GM23338 (cell line): Measurements from ENCODE around the gene MGAT5. TPM values are rescaled to one million over a fixed set of nuclear protein-coding genes. Genes with fewer than 3 reads are reported as not detected.

Experiments used
- ATAC-seq: fragments of 200-7000 bp; cut with Tn5 transposase; 3 replicates; pipeline ENCODE4 v1.9.1; 2020
- DNase-seq: peaks from one replicate; pipeline ENCODE4 v3.0.0-alpha.2; 2015; ENCODE audit warnings: low spot score
- H2AFZ ChIP-seq: fragments of 200-600 bp; sonication (generic); 2 replicates; pipeline ENCODE4 v1.8.0; 2016; ENCODE audit warnings: antibody characterized with exemption, mild to moderate bottlenecking, moderate library complexity
- H3F3A ChIP-seq: fragments of 200-600 bp; sonication (generic); replicated peaks from 2 replicates; pipeline ENCODE4 v1.8.0; 2017; ENCODE audit warnings: antibody characterized with exemption, mixed run types, low read depth
- H3K27ac ChIP-seq: fragments of 200-600 bp; sonication (generic); 2 replicates; pipeline ENCODE4 v1.6.1; 2016; ENCODE audit warnings: low read depth
- H3K27me3 ChIP-seq: fragments of 200-600 bp; sonication (generic); 2 replicates; pipeline ENCODE4 v1.8.0; 2016; ENCODE audit warnings: mild to moderate bottlenecking, mixed run types, moderate library complexity; ENCODE audit not compliant: insufficient read depth
- H3K36me3 ChIP-seq: fragments of 200-600 bp; sonication (generic); 2 replicates; pipeline ENCODE4 v1.8.0; 2016; ENCODE audit warnings: mild to moderate bottlenecking; ENCODE audit not compliant: insufficient read depth
- H3K4me1 ChIP-seq: fragments of 200-600 bp; sonication (generic); 2 replicates; pipeline ENCODE4 v1.8.0; 2016; ENCODE audit warnings: mild to moderate bottlenecking, moderate library complexity; ENCODE audit not compliant: insufficient read depth
- H3K4me2 ChIP-seq: fragments of 200-600 bp; sonication (generic); 2 replicates; pipeline ENCODE4 v1.7.1; 2017; ENCODE audit warnings: mixed run types
- H3K4me3 ChIP-seq: fragments of 200-600 bp; sonication (generic); 2 replicates; pipeline ENCODE4 v1.6.1; 2016; ENCODE audit warnings: mixed run types
- H3K79me2 ChIP-seq: fragments of 200-600 bp; sonication (generic); replicated peaks from 2 replicates; pipeline ENCODE4 v1.8.0; 2017; ENCODE audit warnings: mild to moderate bottlenecking; ENCODE audit not compliant: insufficient read depth
- H3K9me2 ChIP-seq: fragments of 200-600 bp; sonication (generic); 2 replicates; pipeline ENCODE4 v1.8.0; 2017; ENCODE audit not compliant: insufficient read depth
- H4K20me1 ChIP-seq: fragments of 200-600 bp; sonication (generic); replicated peaks from 2 replicates; pipeline ENCODE4 v1.8.0; 2017; ENCODE audit warnings: mild to moderate bottlenecking; ENCODE audit not compliant: insufficient read depth
- H3K27ac Mint-ChIP-seq: 2 replicates; pipeline ENCODE4 v1.8.0; 2020; ENCODE audit warnings: inconsistent platforms, mild to moderate bottlenecking, moderate library complexity, mixed read lengths
- H3K27me3 Mint-ChIP-seq: 3 replicates; pipeline ENCODE4 v1.8.0; 2022; ENCODE audit warnings: low read depth, mild to moderate bottlenecking, moderate library complexity, mixed read lengths, inconsistent platforms; ENCODE audit not compliant: insufficient read depth, poor library complexity
- H3K36me3 Mint-ChIP-seq: 3 replicates; pipeline ENCODE4 v1.8.0; 2021; ENCODE audit warnings: low read depth, mild to moderate bottlenecking, inconsistent platforms, moderate library complexity, mixed read lengths
- H3K4me1 Mint-ChIP-seq: 3 replicates; pipeline ENCODE4 v1.8.0; 2020; ENCODE audit warnings: mild to moderate bottlenecking, inconsistent platforms, mixed read lengths
- H3K4me3 Mint-ChIP-seq: 3 replicates; pipeline ENCODE4 v1.8.0; 2021; ENCODE audit warnings: moderate library complexity, mild to moderate bottlenecking, inconsistent platforms, mixed read lengths
- H3K9me3 Mint-ChIP-seq: 3 replicates; pipeline ENCODE4 v1.8.0; 2020; ENCODE audit warnings: moderate library complexity, mild to moderate bottlenecking, inconsistent platforms, mixed read lengths
- CREB1 ChIP-seq: fragments of 250-450 bp; sonication (Bioruptor Pico); IDR thresholded peaks from 2 replicates; pipeline ENCODE4 v1.5.0; 2020; ENCODE audit warnings: low read depth, mild to moderate bottlenecking, moderate library complexity
- CTCF ChIP-seq, 2 experiments: fragments of 200-600 bp in 1 of 2; sonication (generic) in 1 of 2; conservative IDR thresholded peaks; 2 replicates each; pipeline versions ENCODE4 v1.5.1 to v1.6.1; 2016 to 2017; ENCODE audit warnings: antibody characterized with exemption in 2 of 2, low read depth in 2 of 2, mild to moderate bottlenecking in 2 of 2, moderate library complexity in 1 of 2
- EZH2 ChIP-seq: fragments of 200-600 bp; sonication (generic); IDR thresholded peaks from one replicate; pipeline ENCODE4 v1.8.0; 2017; ENCODE audit warnings: antibody characterized with exemption, mild to moderate bottlenecking, low read depth; ENCODE audit not compliant: unreplicated experiment
- EZH2phosphoT487 ChIP-seq: fragments of 200-600 bp; sonication (generic); IDR thresholded peaks from one replicate; pipeline ENCODE4 v1.8.1; 2018; ENCODE audit warnings: antibody characterized with exemption; ENCODE audit not compliant: unreplicated experiment
- NANOG ChIP-seq: IDR thresholded peaks from 2 replicates; pipeline ENCODE4 v1.6.1; 2016; ENCODE audit warnings: antibody characterized with exemption, borderline replicate concordance
- POLR2AphosphoS5 ChIP-seq: IDR thresholded peaks from 2 replicates; pipeline ENCODE4 v1.6.1; 2016; ENCODE audit warnings: antibody characterized with exemption, low read depth
- STAT1 ChIP-seq: IDR thresholded peaks from one replicate; pipeline ENCODE4 v1.6.1; 2016; ENCODE audit warnings: antibody characterized with exemption; ENCODE audit not compliant: unreplicated experiment
- ZNF114 ChIP-seq: fragments of 250-450 bp; sonication (Bioruptor Pico); IDR thresholded peaks from 2 replicates; pipeline ENCODE4 v1.5.0; 2020; ENCODE audit warnings: mild to moderate bottlenecking, moderate library complexity
- polyA plus RNA-seq: library from polyadenylated mRNA; unstranded; fragments of >200 nt; fragmentation: Nextera tagmentation; extraction: Ambion mirVana; gene quantifications from 2 replicates; pipeline ENCODE4 v1.2.1, GENCODE V29; 2016
- total RNA-seq: library from RNA; depleted of rRNA; stranded (reverse); fragments of >200 nt; shearing (Covaris generic); gene quantifications from 2 replicates; pipeline ENCODE4 v1.2.3, GENCODE V29; 2014
- TF ChIP-seq, protein P1 (sequence below): IDR thresholded peaks from one replicate; pipeline ENCODE4 v1.6.1; 2018; ENCODE audit warnings: antibody characterized with exemption; ENCODE audit not compliant: unreplicated experiment

Gene MGAT5
- total and polyA plus RNA-seq, 2 experiments from 2014 or later: 4.6 to 27.6 TPM

DNA sequence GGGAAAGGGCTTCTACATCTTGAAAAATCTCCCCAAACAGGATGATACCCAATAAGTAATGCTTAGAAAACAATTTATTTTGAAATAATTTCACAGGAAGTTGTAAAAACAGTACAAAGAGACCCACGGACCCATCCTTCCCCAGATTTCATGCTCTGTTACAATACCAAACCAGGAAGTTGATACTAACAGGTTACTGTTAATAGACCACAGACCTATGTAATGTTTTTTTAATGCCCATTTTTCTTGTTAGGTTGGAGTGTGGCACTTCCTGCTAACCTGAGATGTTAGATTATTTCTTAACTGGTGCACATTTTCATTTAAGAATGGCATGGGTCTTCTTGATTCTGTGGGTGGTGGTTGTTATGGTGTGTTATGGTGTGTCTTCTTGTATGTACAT, 21.4 kb upstream of the MGAT5 start:
- TF ChIP-seq EZH2 (no peak), ZNF114 (CRISPR knock-in tag) (no peak), CREB1 (CRISPR knock-in tag) (no peak)
- TF ChIP-seq, protein P1, sequence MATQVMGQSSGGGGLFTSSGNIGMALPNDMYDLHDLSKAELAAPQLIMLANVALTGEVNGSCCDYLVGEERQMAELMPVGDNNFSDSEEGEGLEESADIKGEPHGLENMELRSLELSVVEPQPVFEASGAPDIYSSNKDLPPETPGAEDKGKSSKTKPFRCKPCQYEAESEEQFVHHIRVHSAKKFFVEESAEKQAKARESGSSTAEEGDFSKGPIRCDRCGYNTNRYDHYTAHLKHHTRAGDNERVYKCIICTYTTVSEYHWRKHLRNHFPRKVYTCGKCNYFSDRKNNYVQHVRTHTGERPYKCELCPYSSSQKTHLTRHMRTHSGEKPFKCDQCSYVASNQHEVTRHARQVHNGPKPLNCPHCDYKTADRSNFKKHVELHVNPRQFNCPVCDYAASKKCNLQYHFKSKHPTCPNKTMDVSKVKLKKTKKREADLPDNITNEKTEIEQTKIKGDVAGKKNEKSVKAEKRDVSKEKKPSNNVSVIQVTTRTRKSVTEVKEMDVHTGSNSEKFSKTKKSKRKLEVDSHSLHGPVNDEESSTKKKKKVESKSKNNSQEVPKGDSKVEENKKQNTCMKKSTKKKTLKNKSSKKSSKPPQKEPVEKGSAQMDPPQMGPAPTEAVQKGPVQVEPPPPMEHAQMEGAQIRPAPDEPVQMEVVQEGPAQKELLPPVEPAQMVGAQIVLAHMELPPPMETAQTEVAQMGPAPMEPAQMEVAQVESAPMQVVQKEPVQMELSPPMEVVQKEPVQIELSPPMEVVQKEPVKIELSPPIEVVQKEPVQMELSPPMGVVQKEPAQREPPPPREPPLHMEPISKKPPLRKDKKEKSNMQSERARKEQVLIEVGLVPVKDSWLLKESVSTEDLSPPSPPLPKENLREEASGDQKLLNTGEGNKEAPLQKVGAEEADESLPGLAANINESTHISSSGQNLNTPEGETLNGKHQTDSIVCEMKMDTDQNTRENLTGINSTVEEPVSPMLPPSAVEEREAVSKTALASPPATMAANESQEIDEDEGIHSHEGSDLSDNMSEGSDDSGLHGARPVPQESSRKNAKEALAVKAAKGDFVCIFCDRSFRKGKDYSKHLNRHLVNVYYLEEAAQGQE: no peak
- Histone ChIP-seq H3F3A (no peaks in the 10 kb centered on the region), H3K4me1 (no peaks in the 10 kb centered on the region), H3K27ac (no peak overlapping the region), H3K36me3 (peaks cover 11% of the 10 kb centered on the region; the same call in 1 of the 2 replicates), H3K27me3 (no peaks in the 10 kb centered on the region), H3K9me2 (0 out of 2 replicates have a peak, but pooled peaks cover 3% of the 10 kb centered on the region), H4K20me1 (no peaks in the 10 kb centered on the region; the same call in none of the 2 replicates), H3K4me3 (no peak overlapping the region), H3K79me2 (peaks cover 67% of the 10 kb centered on the region), H2AFZ (no peak overlapping the region), H3K4me2 (no peak overlapping the region)
- Mint-ChIP-seq H3K4me1 (peaks cover 8% of the 10 kb centered on the region; the same call in 2 of the 3 replicates), H3K9me3 (peaks cover 28% of the 10 kb centered on the region), H3K27me3 (no peaks in the 10 kb centered on the region), H3K27ac (no peak overlapping the region), H3K36me3 (peaks cover 28% of the 10 kb centered on the region), H3K4me3 (no peak overlapping the region)
- no peak for DNase-seq
- ATAC-seq: no peak

DNA sequence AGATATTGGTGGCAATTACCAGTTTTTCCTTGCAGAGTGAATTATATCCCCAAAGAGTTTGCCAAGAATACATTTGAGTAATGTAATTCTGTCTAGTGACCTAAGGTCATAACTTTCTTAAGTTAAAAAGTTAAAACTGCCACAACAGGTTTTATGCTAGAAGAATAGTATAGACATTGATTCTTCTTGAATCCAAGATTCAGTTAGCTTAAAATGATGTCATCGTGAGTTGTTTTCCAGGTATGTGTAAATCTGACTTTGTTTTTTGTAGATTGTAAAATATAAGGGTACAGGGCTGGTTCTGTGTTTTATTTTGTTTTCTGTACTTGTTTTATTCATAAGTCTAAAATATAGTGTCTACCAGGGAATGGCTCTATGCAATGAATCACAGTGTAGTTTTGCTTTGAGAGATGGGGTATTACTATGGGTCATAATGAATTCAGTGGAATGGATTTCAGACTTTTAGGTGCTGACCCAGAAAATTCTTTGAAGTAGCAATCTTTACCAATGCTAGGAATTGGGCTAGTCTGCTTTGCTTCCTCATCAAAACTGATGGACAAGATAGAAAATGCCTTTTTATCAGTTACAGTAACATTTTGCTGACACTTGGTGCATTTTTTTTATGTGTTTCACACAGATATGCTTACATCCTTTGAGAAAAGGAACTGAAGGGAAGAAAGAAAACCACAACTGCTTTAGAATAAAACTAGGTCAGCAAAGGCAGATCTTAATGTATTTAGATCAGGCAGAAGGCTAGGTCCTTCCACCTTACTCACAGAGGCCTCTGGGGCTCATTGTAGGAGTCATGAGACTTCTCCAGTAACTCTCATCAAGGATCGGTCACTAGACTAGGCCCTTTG, 20.8 kb upstream of the MGAT5 start:
- H3K36me3 Mint-ChIP-seq: peaks cover 22% of the 10 kb centered on the region
- peaks cover 8% of the 10 kb centered on the region; the same call in 2 of the 3 replicates for H3K4me1 Mint-ChIP-seq
- no peak overlapping the region for H3K4me3 Mint-ChIP-seq
- Histone ChIP-seq H3K4me3 (no peak overlapping the region), H3K36me3 (peaks cover 11% of the 10 kb centered on the region; the same call in 1 of the 2 replicates), H3K79me2 (peaks cover 62% of the 10 kb centered on the region), H3K27ac (no peak overlapping the region), H4K20me1 (no peaks in the 10 kb centered on the region; the same call in none of the 2 replicates), H3K4me2 (no peak overlapping the region), H2AFZ (no peak overlapping the region), H3K27me3 (no peaks in the 10 kb centered on the region), H3F3A (no peaks in the 10 kb centered on the region), H3K4me1 (no peaks in the 10 kb centered on the region), H3K9me2 (0 out of 2 replicates have a peak, but pooled peaks cover 3% of the 10 kb centered on the region)
- no peak overlapping the region for H3K27ac Mint-ChIP-seq
- TF ChIP-seq STAT1 (no peak), ZNF114 (CRISPR knock-in tag) (no peak), POLR2AphosphoS5 (no peak), EZH2 (no peak), CTCF (conservative IDR thresholded peaks at IDR 0.05; ENCODE audit: low read depth in 2 of 2) (no peak), EZH2phosphoT487 (no peak), NANOG (no peak)
- TF ChIP-seq, protein P1: no peak
- no peaks in the 10 kb centered on the region for H3K27me3 Mint-ChIP-seq
- H3K9me3 Mint-ChIP-seq: peaks cover 22% of the 10 kb centered on the region
- DNase-seq (no peak), ATAC-seq (no peak)
